HUES48 (cell line): Measurements from ENCODE around the gene TXNDC15.
"Not testable (repeated sequence)": the region's sequence is repeated elsewhere in the genome, so short reads cannot be mapped to it uniquely, and the experiment has no call there.

ENCODE experiments used
- H3K27ac ChIP-seq: one replicate; pipeline ENCODE4 v1.7.0; 2013; ENCODE audit warnings: low read depth, low read length, inconsistent platforms
- H3K27me3 ChIP-seq: 2 replicates; pipeline ENCODE4 v1.6.1; 2013; ENCODE audit warnings: mild to moderate bottlenecking, low read length; ENCODE audit not compliant: control insufficient read depth, insufficient read depth
- H3K36me3 ChIP-seq: 2 replicates; pipeline ENCODE4 v1.6.1; 2013; ENCODE audit warnings: low read length; ENCODE audit not compliant: control insufficient read depth, insufficient read depth
- H3K4me1 ChIP-seq: 2 replicates; pipeline ENCODE4 v1.6.1; 2013; ENCODE audit warnings: mild to moderate bottlenecking, low read length; ENCODE audit not compliant: control insufficient read depth, insufficient read depth
- H3K4me3 ChIP-seq: 2 replicates; pipeline ENCODE4 v1.5.1; 2013; ENCODE audit warnings: mild to moderate bottlenecking, low read depth, low read length
- H3K9ac ChIP-seq: 2 replicates; pipeline ENCODE4 v1.6.1; 2013; ENCODE audit warnings: mild to moderate bottlenecking, low read depth, low read length, moderate library complexity
- H3K9me3 ChIP-seq: 2 replicates; pipeline ENCODE4 v1.6.1; 2013; ENCODE audit warnings: low read length; ENCODE audit not compliant: control insufficient read depth, insufficient read depth

Gene TXNDC15

GRCh38 chr5:134878403-134878802 lies 4.2 kb downstream of the TXNDC15 start:
- 0 out of 2 replicates have a peak, but pooled peaks cover 4% of the 10 kb centered on the region for H3K27me3 ChIP-seq
- H3K36me3 ChIP-seq, result no peaks in the 10 kb centered on the region
- H3K4me1 ChIP-seq, result peaks cover 11% of the 10 kb centered on the region
- no peak overlapping the region for H3K9ac ChIP-seq
- no peak overlapping the region for H3K4me3 ChIP-seq
- no peaks in the 10 kb centered on the region for H3K9me3 ChIP-seq
- H3K27ac ChIP-seq, result no peak overlapping the region

DNA sequence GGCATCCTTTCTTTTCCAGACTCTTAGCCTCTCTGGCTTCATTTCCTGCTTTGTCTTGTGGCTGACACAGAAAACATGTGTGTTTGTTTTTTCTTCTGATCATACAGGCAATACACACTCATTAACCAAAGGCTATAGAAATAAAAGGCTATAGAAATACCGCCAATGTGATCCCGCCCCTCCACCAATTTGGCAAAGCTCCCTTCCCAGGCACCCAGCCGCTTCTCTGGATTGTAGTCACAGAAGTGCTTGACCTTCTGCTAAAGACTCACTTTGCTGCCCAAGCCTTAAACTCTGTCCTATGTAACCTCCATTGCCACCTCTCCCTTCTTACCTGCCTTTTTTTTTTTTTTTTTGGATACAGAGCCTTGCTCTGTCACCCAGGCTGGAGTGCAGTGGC lies 5.3 kb downstream of the TXNDC15 start:
- H3K27me3 ChIP-seq, result 0 out of 2 replicates have a peak, but pooled peaks cover 4% of the 10 kb centered on the region
- H3K36me3 ChIP-seq, result no peaks in the 10 kb centered on the region
- no peak overlapping the region for H3K9ac ChIP-seq
- no peak overlapping the region for H3K27ac ChIP-seq
- H3K4me1 ChIP-seq, result peaks cover 5% of the 10 kb centered on the region; the same call in 1 of the 2 replicates
- no peaks in the 10 kb centered on the region for H3K9me3 ChIP-seq
- no peak overlapping the region for H3K4me3 ChIP-seq

- H3K4me1 ChIP-seq, H3K27me3 ChIP-seq, H3K4me3 ChIP-seq, H3K9me3 ChIP-seq, H3K9ac ChIP-seq, H3K36me3 ChIP-seq, H3K27ac ChIP-seq: not testable (repeated sequence)
These were observed 6.8 kb downstream of the TXNDC15 start for GRCh38 chr5:134880937-134881336.

GRCh38 chr5:134881711-134882110 lies 7.5 kb downstream of the TXNDC15 start:
- not testable (repeated sequence) for H3K4me3 ChIP-seq, H3K4me1 ChIP-seq, H3K9ac ChIP-seq, H3K36me3 ChIP-seq, H3K9me3 ChIP-seq, H3K27me3 ChIP-seq, H3K27ac ChIP-seq

GRCh38 chr5:134887593-134888159 lies 13.5 kb downstream of the TXNDC15 start:
- H3K9me3 ChIP-seq, result no peaks in the 10 kb centered on the region
- H3K27ac ChIP-seq, result no peak overlapping the region
- H3K36me3 ChIP-seq, result 0 out of 2 replicates have a peak, but pooled peaks cover 3% of the 10 kb centered on the region
- no peak overlapping the region for H3K9ac ChIP-seq
- no peaks in the 10 kb centered on the region for H3K27me3 ChIP-seq
- H3K4me3 ChIP-seq, result no peak overlapping the region
- H3K4me1 ChIP-seq, result no peaks in the 10 kb centered on the region

- 0 out of 2 replicates have a peak, but pooled peaks cover 3% of the 10 kb centered on the region for H3K4me1 ChIP-seq
- H3K27ac ChIP-seq, result no peak overlapping the region
- 0 out of 2 replicates have a peak, but pooled peaks cover 3% of the 10 kb centered on the region for H3K36me3 ChIP-seq
- no peaks in the 10 kb centered on the region for H3K27me3 ChIP-seq
- no peaks in the 10 kb centered on the region for H3K9me3 ChIP-seq
- no peak overlapping the region for H3K4me3 ChIP-seq
- no peak overlapping the region for H3K9ac ChIP-seq
These were observed 15.2 kb downstream of the TXNDC15 start for GRCh38 chr5:134889335-134889734.

GRCh38 chr5:134891473-134891872 lies 17.3 kb downstream of the TXNDC15 start:
- H3K4me1 ChIP-seq, result 0 out of 2 replicates have a peak, but pooled peaks cover 3% of the 10 kb centered on the region
- no peak overlapping the region for H3K27ac ChIP-seq
- no peaks in the 10 kb centered on the region for H3K27me3 ChIP-seq
- H3K9me3 ChIP-seq, result no peaks in the 10 kb centered on the region
- no peak overlapping the region for H3K9ac ChIP-seq
- 0 out of 2 replicates have a peak, but pooled peaks cover 3% of the 10 kb centered on the region for H3K36me3 ChIP-seq
- H3K4me3 ChIP-seq, result no peak overlapping the region

- no peak overlapping the region for H3K4me3 ChIP-seq
- no peak overlapping the region for H3K9ac ChIP-seq
- H3K9me3 ChIP-seq, result no peaks in the 10 kb centered on the region
- 0 out of 2 replicates have a peak, but pooled peaks cover 3% of the 10 kb centered on the region for H3K36me3 ChIP-seq
- 0 out of 2 replicates have a peak, but pooled peaks cover 3% of the 10 kb centered on the region for H3K4me1 ChIP-seq
- H3K27me3 ChIP-seq, result no peaks in the 10 kb centered on the region
- no peak overlapping the region for H3K27ac ChIP-seq
These were observed 18.1 kb downstream of the TXNDC15 start for GRCh38 chr5:134892282-134892681.

DNA sequence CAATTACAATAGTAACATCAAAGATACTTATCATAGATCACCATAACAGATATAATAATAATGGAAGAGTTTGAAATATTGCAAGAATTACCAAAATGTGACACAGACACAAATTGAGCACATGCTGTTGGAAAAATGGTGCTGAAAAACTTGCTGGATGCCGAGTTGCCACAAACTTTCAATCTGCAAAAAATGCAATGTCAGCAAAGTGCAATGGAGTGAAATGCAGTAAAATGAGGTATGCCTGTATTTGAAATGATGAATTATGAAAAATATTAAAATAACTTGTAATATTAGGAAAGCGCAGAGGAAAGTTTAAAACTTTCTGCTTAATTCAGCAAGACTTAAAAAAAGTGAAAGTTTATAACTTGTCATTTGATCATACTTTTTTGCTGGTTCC lies 18.8 kb downstream of the TXNDC15 start:
- Histone ChIP-seq H3K27me3 (no peaks in the 10 kb centered on the region), H3K9ac (no peak overlapping the region), H3K27ac (no peak overlapping the region), H3K4me1 (0 out of 2 replicates have a peak, but pooled peaks cover 3% of the 10 kb centered on the region), H3K36me3 (peaks cover 8% of the 10 kb centered on the region; the same call in 1 of the 2 replicates), H3K9me3 (no peaks in the 10 kb centered on the region), H3K4me3 (no peak overlapping the region)

- Histone ChIP-seq H3K9ac (no peak overlapping the region), H3K27ac (no peak overlapping the region), H3K4me3 (no peak overlapping the region), H3K36me3 (peaks cover 7% of the 10 kb centered on the region; the same call in 1 of the 2 replicates), H3K9me3 (no peaks in the 10 kb centered on the region), H3K4me1 (0 out of 2 replicates have a peak, but pooled peaks cover 3% of the 10 kb centered on the region), H3K27me3 (no peaks in the 10 kb centered on the region)
These were observed 19.8 kb downstream of the TXNDC15 start for GRCh38 chr5:134893748-134894505.
